ENCODE data around the gene GCNT1.
"Not testable (repeated sequence)": the region's sequence is repeated elsewhere in the genome, so short reads cannot be mapped to it uniquely, and the experiment has no call there.

The GCNT1 gene

DNA sequence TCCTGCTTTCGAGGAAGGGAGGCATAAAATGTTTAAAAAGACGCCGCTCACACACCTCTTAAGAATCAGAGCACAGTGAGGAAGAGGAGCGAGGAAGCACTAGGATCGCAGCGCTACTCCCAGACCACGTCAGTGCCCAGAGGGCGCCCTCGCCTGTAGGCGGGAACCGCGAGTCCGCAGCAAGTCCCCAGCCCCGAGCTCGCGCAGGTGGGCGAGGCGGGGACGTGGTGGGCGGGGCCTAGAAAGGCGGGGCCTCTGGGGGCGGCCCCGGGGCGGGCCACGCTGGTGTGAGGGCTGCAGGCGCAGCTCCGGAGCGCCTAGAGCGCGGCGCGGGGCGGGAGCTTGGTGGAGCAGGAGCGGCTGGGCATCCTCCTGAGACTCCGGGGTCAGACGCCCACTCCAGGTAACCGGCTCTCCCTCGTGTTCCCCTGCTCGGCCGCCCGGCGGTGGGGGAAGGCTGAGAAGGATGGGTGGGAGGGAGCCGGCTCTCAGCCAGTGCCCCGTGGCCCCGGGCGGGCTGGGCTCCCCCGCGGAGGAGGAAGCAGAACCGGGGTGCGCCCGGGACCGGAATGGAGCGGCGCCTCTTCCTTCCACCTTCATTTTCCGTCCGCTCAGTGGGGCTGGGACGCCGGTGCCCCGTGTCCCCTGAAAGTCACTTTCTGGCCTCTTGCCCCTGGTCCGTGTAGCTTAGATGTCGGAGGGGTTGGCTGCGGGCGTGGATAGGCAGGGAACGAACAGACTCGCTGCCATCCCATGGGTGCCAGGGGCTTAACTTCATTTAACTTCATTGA, at the start of gene GCNT1:
Gene GCNT1, plus strand, starts transcription at position 280 of the 791 bp plus-strand sequence. CDS start 43,200 bp downstream, outside the sequence.
- peak; percentile 95 for DNase-seq

DNA sequence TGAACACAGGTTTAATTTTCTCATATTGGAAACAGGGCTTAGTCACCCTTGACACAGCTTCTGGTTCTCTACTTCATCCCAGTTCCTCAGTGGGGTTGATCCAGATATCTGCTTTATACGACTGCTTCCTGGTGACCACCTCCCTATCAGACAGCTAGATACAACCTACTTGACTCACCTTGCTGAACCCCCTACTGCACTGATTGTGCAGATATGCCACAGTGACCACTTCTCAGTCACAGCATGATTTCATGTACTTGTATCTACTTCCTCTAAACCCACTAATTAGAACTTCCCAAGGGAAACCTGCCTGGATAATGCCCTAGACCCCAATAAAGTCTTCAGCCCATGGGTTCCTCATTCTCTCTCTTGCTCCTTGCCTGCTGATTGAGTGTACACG, 46.3 kb upstream of the GCNT1 start:
- no peak for DNase-seq

DNA sequence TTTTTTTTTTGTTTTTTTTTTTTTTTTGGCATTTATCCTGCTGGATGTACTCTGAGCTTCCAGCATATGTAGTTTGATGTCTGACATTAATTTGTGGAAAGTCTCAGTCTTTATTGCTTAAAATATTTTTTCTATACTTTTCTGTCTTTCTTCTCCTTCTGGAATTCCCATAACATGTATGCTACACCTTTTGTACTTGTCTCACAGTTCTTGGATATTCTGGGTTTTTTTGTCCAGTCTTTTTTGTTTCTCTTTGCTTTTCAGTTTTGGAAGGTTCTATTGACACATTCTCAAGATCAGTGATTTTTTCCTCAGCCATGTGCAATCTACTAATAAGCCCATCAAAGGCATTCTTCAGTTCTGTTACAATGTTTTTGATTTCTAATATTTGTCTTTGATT, 45.3 kb upstream of the GCNT1 start:
- no peak for DNase-seq

DNA sequence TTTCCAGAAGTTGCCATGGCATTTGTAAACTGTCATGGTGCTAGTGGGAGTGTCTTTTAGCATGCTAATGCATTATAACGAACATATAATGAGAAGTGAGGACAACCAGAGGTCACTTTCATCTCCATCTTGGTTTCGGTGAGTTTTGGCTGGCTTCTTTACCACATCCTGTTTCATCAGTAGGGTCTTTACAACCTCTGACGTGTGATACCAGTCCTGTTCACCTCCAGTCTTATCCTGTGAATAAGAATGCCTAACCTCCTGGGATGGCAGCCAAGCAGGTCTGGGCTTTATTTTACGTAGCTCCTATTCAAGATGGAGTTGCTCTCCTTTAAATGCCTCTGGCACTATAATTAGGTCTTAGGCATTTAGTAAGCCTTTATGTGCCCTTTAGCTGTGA, 44.3 kb upstream of the GCNT1 start:
- no peak for DNase-seq

DNA sequence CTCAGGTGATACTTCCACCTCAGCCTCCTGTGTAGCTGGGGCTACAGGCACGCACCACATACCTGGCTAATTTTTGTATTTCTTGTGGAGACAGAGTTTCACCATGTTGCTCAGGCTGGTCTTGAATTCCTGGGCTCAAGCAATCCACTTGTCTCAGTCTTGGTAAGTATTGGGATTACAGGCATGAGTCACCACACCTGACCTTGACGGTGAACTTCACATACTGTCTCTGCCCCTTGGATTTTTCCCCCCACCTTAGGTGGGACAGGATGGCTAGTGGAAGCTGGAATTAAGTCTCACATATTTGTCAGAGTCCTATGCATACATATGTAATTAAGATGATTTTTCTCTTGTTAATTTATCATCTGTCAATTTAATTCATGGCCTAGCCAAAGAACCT, 43.8 kb upstream of the GCNT1 start:
- peak; percentile 10 for DNase-seq

DNA sequence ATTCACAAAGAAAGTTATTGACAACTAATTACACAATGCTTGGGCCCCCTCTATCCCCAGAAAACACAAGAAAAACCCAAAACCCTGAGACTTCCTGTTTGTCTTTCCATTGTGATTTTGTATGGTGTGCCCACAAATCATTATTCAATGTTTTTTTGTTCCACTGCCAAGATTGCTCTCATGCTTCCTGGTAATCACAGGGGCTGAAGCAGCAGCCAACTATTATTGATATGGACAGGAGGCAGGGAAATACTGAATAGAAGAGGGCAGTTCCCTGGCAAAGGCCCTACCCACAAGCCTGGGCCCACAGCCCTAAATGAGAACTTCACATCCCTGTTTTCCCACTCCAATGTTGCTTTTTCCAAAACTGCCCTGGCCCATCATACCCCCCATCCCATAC, 43.3 kb upstream of the GCNT1 start:
- peak; percentile 27 for DNase-seq

DNA sequence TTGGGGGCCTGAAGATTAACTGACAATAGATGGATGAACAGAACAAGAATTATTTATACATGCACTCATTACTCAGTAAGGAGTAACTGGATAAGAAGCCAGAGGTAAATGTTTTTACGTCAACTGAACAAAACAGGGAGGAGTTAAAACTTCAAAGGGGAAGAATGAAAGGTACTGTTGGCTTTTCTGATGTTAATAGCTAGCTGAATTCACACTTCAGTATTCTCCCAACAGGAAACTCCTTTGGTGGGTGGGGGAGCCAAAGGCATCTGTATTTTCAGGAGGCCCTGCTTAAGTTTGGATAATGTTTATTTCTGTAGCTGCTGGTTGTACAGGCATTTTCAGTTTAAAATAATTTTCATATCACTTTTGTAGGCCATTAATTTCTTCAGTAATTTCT, 41.6 kb upstream of the GCNT1 start:
- no peak for DNase-seq

DNA sequence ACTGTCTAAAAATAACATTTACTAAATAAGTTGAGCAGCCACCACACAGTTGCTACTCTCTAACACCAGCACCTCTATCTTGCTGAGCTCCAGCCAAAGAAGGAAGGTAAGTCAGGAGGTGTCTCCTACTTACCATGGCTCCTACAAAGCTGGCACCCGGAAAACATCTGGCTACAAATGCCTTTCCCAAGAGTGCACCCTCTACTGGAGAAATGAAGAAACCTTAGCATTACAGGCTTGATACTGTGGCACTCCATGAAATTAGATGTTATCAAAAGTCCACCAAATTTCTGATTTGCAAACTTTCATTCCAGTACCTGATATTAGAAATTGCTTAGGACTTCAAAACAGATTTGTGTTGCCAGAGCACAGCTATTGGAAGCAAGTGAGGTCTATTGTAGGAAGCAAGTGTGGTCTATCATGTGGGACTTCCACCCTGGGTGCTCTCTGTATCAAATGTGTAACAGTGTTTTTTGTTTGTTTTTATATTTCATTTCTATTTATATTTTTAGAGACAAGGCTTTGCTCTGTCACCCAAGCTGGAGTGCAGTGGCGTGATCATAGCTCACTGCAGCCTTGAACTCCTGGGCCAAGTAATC, 39.1 kb upstream of the GCNT1 start:
- peak; percentile 65 for DNase-seq

DNA sequence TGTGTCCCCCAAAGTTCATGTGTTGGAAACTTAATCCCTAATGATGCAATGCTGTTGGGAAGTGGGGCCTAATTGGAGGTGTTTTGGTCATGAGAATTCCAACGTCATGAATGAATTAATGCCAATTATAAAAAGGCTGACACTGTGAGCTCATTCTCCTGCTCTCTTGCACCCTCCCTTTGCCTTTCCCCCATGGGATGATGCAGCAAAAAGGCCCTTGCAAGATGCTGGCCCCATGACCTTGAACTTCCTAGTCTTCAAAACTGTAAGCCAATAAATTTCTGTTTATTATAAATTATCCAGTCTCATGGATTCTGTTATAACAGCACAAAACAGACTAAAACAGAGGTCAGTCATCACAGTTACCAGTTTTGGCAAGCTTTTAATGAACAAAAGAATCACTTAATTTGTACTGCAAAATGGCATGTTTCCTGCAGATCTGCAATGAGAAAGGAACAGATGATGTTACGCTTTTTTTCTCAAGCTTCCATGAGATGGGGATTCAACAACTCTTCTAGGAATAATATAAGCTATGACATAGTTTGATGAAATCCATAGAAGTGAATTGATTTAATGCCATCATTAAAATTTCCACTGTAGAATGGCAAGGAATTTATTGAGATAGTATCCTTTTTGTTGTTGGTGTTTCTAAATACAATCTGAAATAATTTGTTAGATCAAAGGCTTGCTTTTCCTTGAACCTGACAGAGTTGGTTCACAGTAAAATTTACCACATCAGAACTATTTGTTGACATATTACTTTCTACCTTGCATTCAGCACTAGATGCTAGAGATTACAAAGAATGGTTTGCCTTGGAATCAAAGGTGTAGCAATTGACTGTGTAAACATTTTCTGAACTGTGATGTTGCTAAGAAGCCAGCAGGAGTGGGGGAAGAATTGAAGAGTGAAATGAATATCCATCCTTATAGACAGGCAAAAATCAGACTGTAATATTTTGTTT, 35.5 kb upstream of the GCNT1 start:
- DNase-seq = peak; percentile 37

DNA sequence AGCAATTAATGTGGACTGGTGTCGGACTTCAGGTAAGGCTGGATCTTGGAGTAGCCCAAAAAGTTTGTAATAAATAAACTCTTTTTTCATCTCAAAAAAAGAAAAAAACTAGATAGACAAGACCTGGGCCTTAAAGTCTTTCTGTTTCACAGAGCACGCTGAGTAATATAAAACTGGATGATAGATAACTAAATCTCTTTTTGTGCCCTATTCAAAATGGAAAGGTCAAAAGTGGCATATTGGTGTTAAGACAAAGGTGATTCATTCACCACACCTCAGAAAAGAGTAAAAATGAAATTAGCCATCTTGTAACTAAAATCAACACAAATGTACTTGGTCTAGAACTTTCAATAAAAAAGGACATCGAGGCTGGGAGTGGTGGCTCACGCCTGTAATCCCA, 34.5 kb upstream of the GCNT1 start:
- DNase-seq = no peak

DNA sequence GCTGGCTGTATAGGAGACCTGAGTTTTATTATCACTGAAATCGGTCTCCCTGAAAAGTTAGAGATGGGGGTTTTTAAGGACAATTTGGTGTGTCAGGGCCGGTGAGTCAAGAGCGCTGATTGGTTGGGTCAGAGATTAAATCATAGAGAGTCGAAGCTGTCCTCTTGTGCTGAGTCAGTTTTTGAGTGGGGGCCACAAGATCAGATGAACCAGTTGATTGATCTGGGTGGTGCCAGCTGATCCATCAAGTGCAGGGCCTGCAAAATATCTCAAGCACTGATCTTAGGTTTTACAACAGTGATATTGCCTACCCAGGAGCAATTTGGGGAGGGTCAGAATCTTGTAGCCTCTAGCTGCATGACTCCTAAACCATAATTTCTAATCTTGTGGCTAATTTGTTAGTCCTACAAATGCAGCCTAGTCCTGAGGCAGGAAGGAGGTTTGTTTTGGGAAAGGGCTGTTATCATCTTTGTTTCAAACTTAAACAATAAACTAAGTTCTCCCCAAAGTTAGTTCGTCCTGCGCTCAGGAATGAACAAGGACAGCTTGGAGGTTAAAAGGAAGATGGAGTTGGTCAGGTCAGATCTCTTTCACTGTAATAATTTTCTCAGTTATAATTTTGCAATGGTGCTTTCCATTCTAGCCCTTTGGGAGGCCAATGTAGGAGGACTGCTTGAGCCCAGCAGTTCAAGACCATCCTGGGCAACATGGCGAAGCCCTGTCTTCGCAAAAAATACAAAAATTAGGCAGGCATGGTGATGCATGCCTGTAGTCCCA, 33.1 kb upstream of the GCNT1 start:
- DNase-seq = no peak

DNA sequence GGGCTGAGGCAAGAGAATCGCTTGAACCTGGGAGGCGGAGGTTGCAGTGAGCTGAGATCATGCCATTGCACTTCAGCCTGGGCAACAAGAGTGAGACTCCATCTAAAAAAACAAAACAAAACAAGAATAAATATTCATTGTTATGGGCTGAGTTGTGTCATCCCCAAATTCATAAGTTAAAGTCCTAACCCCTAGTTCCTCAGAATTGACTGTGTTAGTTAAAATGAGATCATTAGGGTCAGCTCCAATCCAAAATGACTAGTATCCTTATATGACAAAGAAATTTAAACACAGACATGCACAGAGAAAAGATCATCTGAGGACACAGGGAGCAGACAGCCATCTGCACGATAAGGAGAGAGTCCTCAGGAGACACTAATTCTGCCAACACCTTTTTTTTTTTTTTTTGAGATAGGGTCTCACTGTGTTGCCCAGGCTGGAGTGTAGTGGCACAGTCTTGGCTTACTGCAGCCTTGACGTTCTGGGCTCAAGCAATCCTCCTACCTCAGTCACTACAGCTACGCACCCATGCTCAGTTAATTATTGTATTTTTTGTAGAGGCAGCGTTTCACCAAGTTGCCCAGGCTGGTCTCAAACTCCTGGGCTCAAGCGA, 32.1 kb upstream of the GCNT1 start:
- DNase-seq = no peak

DNA sequence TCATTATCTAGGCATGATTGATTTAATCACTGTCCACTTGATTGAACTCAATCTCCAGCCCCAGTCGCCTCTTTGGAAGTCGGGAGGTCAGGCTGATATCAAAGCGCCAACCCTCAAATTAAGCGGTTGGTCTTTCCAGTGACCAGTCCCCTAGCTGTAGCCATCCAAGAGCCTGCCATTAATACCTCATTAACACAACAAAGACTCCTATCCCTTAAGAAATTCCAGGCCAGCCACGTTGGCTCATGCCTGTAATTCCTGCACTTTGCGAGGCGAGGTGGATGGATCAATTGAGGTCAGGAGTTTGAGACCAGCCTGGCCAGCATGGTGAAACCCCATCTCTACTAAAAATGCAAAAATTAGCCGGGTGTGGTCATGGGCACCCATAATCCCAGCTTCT, 27.4 kb upstream of the GCNT1 start:
- DNase-seq = no peak

DNA sequence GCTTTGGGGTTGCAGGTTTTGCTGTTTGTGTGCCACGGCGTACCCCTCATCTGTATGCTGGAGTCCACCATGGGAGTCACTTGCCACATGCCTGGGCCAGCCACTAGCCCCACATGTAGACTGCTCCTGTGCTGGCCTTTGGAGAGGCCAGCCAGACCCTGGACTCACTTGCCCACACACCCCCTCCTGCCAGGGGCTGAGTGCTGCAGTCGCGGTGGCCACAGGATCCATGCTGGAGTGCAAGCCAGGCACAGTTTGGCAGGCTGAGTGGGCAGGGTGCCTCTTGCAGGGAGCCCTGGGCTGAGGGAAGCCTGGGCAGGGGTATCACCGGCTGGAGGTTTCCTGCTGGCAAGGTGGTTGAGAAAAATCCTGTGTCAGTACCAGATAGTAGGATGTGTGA, 25.6 kb upstream of the GCNT1 start:
- DNase-seq = no peak

DNA sequence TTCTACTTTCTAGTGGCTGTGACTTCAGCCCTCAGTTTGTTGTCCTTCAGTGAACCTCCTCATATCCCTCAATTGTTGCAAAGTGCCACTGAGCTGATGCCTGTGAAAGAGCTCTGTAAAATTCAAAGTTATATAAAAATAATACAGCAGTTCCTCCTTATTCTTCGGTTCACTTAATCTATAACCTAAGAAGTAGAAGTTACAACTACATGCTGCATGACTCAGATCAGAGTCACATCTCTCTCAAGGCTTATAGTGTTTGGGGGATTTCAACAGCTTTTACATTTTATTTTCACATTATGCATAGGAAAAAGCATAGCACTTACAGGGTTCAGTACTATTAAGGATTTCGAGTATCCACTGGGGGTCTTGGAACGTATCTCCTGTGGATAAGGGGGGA, 25.1 kb upstream of the GCNT1 start:
- no peak for DNase-seq

DNA sequence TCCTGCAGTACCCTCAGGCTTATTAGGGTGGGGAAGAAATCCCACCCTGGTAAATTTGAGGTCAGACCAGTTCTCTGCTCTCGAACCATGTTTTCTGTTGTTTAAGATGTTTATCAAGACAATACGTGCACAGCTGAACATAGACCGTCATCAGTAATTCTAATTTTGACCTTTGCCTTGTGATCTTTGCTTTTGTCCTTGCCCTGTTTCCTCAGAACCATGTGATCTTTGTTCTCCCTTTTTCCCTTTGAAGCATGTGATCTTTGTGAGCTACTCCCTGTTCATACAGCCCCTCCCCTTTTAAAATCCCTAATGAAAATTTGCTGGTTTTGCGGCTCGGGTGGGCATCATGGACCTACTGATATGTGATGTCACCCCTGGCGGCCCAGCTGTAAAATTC, 24.1 kb upstream of the GCNT1 start:
- not testable (repeated sequence) for DNase-seq

DNA sequence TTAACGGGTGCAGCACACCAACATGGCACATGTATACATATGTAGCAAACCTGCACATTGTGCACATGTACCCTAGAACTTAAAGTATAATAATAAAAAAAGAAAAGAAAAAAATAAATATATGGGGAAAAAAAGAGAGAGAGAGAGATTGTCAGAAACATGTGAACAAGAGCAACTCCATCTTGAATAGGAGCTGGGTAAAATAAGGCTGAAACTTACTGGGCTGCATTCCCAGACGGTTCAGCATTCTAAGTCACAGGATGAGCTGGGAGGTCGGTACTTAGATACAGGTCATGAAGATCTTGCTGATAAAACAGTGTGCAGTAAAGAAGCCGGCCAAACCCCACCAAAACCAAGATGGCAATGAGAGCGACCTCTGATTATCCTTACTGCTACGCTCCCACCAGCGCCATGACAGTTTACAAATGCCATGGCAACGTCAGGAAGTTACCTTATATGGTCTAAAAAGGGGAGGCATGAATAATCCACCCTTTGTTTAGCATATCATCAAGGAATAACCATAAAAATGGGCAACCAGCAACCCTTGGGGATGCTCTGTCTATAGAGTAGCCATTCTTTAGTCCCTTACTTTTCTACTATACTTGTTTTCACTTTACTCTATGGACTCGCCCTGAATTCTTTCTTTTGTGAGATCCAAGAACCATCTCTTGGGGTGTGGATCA, 21.8 kb upstream of the GCNT1 start:
- not testable (repeated sequence) for DNase-seq

DNA sequence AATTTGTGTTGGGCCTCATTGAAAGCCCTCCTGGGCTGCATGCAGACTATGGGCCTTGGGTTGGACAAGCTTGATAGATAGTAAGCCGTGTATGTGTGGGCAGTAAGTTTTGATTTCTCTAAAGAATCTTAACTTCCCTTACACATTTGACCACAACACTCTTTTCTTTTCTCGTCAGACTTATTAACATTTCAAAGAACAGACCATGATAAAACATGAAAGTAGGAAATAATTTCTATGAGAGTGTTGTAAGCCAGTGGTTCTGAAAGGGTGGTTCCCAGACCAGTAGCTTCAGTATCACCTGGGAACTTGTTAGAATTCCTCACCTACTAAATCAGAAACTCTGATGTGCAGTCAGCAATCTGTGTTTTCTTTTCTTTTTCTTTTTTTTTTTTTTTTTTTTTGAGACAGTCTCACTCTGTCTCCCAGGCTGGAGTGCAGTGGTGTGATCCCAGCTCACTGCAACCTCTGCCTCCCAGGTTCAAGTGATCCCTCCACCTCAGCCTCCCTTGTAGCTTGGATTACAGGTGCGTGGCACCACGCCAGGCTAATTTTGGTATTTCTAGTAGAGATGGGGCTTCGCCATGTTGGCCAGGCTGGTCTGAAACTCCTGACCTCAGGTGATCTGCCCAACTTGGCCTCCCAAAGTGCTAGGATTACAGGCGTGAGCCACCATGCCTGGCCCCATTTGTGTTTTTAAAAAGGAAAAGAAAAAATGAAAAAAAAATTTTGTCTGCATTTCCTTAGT, 20.0 kb upstream of the GCNT1 start:
- no peak for DNase-seq

DNA sequence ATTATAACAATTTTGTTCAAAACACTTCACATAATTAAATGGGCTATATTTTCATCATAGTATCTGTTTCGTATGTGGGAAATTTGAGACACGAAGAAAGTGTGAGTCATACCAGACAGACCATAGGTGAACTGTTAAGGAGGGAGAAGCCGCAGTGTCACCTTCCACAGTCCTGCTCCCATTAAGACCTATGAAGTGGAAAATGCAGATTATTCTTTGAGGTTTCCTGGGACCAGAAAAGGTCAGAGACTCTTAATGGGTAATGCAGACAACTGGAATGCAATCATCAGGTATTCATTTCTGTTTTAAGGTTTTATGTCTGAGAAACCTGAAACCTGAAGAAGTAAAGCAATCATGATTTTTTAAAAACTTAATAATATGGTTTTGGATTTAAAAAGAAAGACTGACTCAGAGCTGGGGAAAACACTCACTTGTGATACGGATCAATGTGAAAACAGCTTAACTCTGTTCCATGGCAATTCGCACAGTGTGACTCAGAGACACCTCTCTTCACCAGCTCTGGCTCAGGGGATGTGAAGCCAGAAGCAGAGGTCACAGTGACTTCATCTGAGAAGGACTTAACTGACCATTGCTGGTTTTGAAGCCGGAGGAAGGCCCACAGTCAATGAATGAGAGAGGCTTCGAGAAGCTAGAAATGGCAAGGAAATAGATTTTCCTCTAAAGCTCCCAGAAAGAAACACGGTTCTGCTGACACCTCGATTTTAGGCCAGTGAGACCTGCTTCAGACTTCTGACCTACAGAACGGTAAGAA, 17.2 kb upstream of the GCNT1 start:
- peak; percentile 13 for DNase-seq

DNA sequence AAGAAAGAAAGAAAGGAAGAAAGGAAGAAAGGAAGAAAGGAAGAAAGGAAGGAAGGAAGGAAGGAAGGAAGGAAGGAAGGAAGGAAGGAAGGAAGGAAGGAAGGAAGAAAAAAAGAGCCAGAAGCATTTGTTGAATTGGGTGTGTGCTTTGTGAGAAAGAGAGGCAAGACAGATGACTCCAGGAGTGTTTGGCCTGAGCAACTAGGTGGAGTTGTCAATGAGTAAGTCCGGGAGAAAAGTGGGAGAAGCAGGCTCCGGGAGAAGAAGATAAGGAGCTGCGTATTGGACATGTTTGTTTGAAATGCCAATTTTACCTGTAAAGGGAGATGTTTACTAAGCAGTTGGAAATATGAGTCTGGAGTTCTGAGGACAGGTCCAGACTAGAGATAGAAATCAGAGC, 15.1 kb upstream of the GCNT1 start:
- no peak for DNase-seq
